Ishikawa (cell line): ENCODE results near the gene NCOA7.

ENCODE experiments used
- CEBPB ChIP-seq: IDR thresholded peaks from 2 replicates; pipeline ENCODE4 v1.6.1; 2012
- CREB1 ChIP-seq: IDR thresholded peaks from 2 replicates; pipeline ENCODE4 v1.6.1; 2012; ENCODE audit warnings: low read depth
- EGR1 ChIP-seq: IDR thresholded peaks from 2 replicates; pipeline ENCODE4 v1.6.1; 2012
- EP300 ChIP-seq: IDR thresholded peaks from 2 replicates; pipeline ENCODE4 v1.6.1; 2012; ENCODE audit warnings: borderline replicate concordance
- FOXM1 ChIP-seq: IDR thresholded peaks from 2 replicates; pipeline ENCODE4 v1.6.1; 2012; ENCODE audit warnings: low read depth, borderline replicate concordance
- NFIC ChIP-seq: IDR thresholded peaks from 2 replicates; pipeline ENCODE4 v1.6.1; 2012
- RAD21 ChIP-seq: IDR thresholded peaks from 2 replicates; pipeline ENCODE4 v1.6.1; 2012; ENCODE audit warnings: low read depth
- TAF1 ChIP-seq: IDR thresholded peaks from 2 replicates; pipeline ENCODE4 v1.6.1; 2012; ENCODE audit warnings: low read depth, mild to moderate bottlenecking
- TCF12 ChIP-seq: IDR thresholded peaks from 2 replicates; pipeline ENCODE4 v1.6.1; 2012; ENCODE audit warnings: low read depth
- TEAD4 ChIP-seq: IDR thresholded peaks from 2 replicates; pipeline ENCODE4 v1.6.1; 2012
- YY1 ChIP-seq: IDR thresholded peaks from 2 replicates; pipeline ENCODE4 v1.6.1; 2012; ENCODE audit warnings: low read depth
- ZBTB7A ChIP-seq: IDR thresholded peaks from 2 replicates; pipeline ENCODE4 v1.6.1; 2012; ENCODE audit warnings: low read depth
- TF ChIP-seq, protein P1 (sequence below): IDR thresholded peaks from 2 replicates; pipeline ENCODE4 v1.6.1; 2012
- TF ChIP-seq, protein P2 (sequence below): IDR thresholded peaks from 2 replicates; pipeline ENCODE4 v1.6.1; 2012; ENCODE audit warnings: low read depth, mild to moderate bottlenecking
- TF ChIP-seq, protein P3 (sequence below): IDR thresholded peaks from 2 replicates; pipeline ENCODE4 v1.6.1; 2012

The NCOA7 gene

DNA sequence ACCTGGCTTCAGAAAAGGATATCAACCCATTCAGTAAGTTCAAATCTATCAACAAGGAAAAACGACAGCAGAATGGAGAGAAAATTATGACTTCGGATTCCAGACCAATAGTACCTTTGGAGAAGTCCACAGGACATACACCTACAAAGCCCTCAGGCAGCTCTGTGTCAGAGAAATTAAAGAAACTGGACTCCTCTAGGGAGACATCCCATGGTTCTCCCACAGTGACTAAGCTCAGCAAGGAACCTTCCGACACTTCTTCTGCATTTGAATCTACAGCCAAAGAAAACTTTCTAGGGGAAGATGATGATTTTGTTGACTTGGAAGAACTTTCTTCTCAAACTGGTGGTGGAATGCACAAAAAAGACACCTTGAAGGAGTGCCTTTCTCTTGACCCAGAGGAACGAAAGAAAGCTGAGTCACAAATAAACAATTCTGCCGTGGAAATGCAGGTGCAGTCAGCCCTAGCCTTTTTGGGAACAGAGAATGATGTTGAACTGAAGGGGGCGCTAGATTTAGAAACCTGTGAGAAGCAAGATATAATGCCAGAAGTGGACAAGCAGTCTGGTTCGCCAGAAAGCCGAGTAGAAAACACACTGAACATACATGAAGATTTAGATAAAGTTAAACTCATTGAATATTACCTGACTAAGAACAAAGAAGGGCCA, 98.4 kb downstream of the NCOA7 start:
- no peak for TF ChIP-seq YY1
- TF ChIP-seq CREB1, result no peak
- TF ChIP-seq RAD21, result peak; percentile 30; the same call in 1 of the 2 replicates

DNA sequence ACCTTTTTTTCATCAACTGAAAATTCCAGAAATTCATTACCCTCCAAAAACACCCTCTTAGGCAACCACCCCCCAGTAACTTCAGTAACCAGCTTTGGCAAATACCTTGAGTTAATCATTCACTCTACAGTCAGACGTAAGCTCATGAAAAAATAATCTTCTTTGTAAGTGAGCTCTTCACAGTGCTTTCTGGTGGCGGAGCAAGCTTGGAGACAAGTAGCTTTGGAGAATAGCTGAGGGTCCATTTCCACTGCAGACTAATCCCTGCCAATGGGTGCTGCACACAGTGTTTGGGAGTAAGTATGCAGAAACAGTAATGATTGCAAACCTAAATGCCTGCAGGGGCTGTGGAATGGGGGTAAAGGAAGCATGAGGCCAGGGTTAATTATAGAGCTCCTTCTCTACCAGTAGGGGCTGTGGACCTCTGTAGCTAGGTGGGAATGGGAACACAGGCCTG, 109.0 kb downstream of the NCOA7 start:
- TF ChIP-seq CREB1 (no peak), TCF12 (no peak), FOXM1 (no peak), CEBPB (no peak), NFIC (no peak), EP300 (no peak), TAF1 (no peak), EGR1 (no peak), RAD21 (no peak), TEAD4 (no peak), ZBTB7A (no peak), YY1 (no peak)
- TF ChIP-seq, protein P1, sequence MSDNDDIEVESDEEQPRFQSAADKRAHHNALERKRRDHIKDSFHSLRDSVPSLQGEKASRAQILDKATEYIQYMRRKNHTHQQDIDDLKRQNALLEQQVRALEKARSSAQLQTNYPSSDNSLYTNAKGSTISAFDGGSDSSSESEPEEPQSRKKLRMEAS, result no peak
- TF ChIP-seq, protein P2, sequence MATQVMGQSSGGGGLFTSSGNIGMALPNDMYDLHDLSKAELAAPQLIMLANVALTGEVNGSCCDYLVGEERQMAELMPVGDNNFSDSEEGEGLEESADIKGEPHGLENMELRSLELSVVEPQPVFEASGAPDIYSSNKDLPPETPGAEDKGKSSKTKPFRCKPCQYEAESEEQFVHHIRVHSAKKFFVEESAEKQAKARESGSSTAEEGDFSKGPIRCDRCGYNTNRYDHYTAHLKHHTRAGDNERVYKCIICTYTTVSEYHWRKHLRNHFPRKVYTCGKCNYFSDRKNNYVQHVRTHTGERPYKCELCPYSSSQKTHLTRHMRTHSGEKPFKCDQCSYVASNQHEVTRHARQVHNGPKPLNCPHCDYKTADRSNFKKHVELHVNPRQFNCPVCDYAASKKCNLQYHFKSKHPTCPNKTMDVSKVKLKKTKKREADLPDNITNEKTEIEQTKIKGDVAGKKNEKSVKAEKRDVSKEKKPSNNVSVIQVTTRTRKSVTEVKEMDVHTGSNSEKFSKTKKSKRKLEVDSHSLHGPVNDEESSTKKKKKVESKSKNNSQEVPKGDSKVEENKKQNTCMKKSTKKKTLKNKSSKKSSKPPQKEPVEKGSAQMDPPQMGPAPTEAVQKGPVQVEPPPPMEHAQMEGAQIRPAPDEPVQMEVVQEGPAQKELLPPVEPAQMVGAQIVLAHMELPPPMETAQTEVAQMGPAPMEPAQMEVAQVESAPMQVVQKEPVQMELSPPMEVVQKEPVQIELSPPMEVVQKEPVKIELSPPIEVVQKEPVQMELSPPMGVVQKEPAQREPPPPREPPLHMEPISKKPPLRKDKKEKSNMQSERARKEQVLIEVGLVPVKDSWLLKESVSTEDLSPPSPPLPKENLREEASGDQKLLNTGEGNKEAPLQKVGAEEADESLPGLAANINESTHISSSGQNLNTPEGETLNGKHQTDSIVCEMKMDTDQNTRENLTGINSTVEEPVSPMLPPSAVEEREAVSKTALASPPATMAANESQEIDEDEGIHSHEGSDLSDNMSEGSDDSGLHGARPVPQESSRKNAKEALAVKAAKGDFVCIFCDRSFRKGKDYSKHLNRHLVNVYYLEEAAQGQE, result no peak
- TF ChIP-seq, protein P3, sequence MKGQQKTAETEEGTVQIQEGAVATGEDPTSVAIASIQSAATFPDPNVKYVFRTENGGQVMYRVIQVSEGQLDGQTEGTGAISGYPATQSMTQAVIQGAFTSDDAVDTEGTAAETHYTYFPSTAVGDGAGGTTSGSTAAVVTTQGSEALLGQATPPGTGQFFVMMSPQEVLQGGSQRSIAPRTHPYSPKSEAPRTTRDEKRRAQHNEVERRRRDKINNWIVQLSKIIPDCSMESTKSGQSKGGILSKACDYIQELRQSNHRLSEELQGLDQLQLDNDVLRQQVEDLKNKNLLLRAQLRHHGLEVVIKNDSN, result no peak

DNA sequence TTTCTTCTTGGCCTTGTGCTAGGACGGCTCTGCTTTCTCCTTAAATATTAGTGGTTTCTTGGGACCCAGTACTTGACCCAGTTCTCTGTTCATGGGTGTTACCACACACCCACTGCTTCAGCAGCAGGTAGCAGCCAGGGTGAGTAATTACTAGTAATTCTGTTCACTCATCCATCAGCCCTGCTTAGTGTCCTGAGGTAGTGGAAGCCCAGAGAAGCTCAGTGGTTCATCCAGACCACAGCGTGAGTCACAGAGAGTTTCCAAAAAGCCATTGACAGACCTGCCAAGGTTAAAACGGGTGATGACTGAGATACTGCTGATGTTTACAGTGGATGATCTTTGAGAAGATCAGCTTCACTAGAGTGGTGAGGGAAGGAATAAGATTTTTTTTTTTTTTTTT, 114.1 kb downstream of the NCOA7 start:
- no peak for TF ChIP-seq TEAD4
- TF ChIP-seq, protein P2, result no peak

DNA sequence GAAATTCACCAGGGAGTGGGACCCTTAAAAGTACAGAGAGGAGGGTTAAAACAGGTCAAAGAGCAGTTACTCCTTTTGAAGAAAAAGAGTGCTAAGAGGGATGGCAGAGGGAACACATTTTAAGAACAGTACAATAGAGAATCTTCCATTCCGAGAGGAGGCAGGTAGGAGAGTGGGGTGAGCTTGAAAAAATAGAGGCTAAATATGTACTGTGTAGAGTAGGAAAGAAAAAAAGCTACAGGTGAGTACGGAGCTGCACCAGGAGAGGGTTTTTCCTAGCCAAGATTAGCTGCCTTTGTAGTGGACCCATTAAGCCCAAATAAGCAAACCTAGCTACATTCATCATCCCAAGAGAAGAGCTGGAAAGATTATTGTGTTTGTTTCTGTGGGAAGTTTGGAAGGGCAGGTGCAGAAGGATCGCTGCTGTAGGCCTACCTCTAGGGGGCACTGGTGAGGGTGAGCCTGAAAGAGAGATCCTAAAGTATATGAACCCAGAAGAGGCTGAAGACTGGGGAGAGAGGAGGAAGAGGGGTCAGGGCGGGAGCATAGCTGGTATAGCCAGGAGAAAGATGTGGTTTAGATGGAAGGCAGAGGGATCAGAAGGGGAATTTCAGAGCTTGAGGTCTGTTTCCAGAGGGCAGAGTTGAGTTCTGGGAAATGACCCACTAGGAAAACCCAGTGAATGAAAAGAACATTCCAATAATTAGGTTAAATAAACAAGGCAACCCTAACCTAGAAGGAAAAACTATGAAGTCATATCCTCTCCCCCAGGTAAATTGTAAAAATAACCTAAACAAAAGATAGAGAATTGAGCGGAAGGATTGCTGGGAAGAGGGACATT, 115.6 kb downstream of the NCOA7 start:
- TF ChIP-seq RAD21 (peak; percentile 55), CREB1 (no peak)

DNA sequence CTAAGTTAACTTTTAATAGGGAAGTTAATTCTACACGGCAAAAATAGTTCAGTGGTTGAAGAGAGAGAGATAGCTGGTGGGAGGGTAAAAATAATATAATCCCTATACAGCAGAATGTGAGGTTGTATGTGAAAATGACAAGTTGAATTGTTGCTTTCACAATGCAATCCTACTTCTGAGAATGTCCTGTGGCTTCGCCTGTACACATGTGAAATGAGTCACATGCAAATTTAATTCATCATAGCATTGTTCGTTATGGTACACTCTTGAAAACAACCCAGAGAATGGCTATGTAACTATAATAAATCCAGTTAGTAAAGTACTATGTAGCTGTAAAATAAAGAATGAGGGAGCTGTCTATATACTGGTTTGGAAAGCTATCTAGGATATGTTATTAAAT, 119.8 kb downstream of the NCOA7 start:
- TF ChIP-seq TAF1, result no peak
- TF ChIP-seq EP300, result no peak
- no peak for TF ChIP-seq ZBTB7A
- no peak for TF ChIP-seq TCF12
- no peak for TF ChIP-seq CREB1
- no peak for TF ChIP-seq FOXM1
- TF ChIP-seq NFIC, result no peak
- TF ChIP-seq RAD21, result no peak
- no peak for TF ChIP-seq YY1
- TF ChIP-seq TEAD4, result no peak
- TF ChIP-seq, protein P2, result no peak
- TF ChIP-seq EGR1, result no peak
- TF ChIP-seq, protein P1, result no peak
- TF ChIP-seq, protein P3, result no peak
- no peak for TF ChIP-seq CEBPB
